Measurements from ENCODE around the gene PPIP5K1. TPM values are rescaled to one million over a fixed set of nuclear protein-coding genes. Genes with fewer than 3 reads are reported as not detected.

PPIP5K1 gene
- total RNA-seq, 1 donor from 2014 or later: 99.2 TPM

- TF ChIP-seq, protein P1, sequence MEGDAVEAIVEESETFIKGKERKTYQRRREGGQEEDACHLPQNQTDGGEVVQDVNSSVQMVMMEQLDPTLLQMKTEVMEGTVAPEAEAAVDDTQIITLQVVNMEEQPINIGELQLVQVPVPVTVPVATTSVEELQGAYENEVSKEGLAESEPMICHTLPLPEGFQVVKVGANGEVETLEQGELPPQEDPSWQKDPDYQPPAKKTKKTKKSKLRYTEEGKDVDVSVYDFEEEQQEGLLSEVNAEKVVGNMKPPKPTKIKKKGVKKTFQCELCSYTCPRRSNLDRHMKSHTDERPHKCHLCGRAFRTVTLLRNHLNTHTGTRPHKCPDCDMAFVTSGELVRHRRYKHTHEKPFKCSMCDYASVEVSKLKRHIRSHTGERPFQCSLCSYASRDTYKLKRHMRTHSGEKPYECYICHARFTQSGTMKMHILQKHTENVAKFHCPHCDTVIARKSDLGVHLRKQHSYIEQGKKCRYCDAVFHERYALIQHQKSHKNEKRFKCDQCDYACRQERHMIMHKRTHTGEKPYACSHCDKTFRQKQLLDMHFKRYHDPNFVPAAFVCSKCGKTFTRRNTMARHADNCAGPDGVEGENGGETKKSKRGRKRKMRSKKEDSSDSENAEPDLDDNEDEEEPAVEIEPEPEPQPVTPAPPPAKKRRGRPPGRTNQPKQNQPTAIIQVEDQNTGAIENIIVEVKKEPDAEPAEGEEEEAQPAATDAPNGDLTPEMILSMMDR (IDR thresholded peaks at IDR 0.05): no peak
- H3K4me1 ChIP-seq: no peaks in the 10 kb centered on the region
- H3K4me3 ChIP-seq: no peak overlapping the region
- DNase-seq (ENCODE audit: low spot score in 2 of 2): peak in 1 of 2 donors; percentile 31
- no peaks in the 10 kb centered on the region for H3K27me3 ChIP-seq
- H3K9me3 ChIP-seq: peaks cover 0 to 5% of the 10 kb centered on the region in 2 donors
- intact Hi-C loops (cut with DNase I): no loop called here
- H3K36me3 ChIP-seq: peaks cover 16 to 20% of the 10 kb centered on the region in 2 donors
- H3K27ac ChIP-seq: no peak overlapping the region
Measured at GRCh38 chr15:43531018-43531670, 58.9 kb downstream of the PPIP5K1 start.

DNA sequence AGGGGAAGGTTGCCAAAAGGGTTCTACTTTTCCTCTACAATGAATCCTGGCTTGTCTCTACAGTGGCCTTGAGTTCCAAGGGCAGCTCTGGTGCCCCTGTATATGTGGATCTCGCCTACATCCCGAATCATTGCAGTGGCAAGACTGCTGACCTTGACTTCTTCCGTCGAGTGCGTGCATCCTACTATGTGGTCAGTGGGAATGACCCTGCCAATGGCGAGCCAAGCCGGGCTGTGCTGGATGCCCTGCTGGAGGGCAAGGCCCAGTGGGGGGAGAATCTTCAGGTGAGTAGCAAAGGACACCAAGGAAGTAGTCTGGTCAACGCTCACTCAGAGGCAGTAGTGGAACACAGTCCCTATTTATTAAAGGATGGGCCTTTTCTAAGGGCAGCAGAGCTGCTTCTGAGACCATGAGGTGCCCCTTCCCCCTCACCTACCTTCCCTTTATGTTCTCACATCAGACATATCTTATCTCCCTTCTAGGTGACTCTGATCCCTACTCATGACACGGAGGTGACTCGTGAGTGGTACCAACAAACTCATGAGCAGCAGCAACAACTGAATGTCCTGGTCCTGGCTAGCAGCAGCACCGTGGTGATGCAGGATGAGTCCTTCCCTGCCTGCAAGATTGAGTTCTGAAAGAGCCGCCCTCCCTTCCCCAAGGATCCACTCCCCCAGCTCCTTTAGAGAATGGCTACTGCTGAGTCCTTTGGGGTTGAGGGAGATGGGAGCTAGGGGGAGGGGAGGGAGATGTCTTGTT lies 60.2 kb downstream of the PPIP5K1 start:
- intact Hi-C loops (cut with DNase I): no loop called here
- H3K4me3 ChIP-seq: no peak overlapping the region
- no peak for DNase-seq (ENCODE audit: low spot score in 2 of 2)
- TF ChIP-seq, protein P1 (IDR thresholded peaks at IDR 0.05): no peak
- no peaks in the 10 kb centered on the region for H3K4me1 ChIP-seq
- no peaks in the 10 kb centered on the region for H3K27me3 ChIP-seq
- no peak overlapping the region for H3K27ac ChIP-seq
- peaks cover 0 to 16% of the 10 kb centered on the region in 2 donors for H3K9me3 ChIP-seq
- peaks cover 11 to 17% of the 10 kb centered on the region in 2 donors for H3K36me3 ChIP-seq

DNA sequence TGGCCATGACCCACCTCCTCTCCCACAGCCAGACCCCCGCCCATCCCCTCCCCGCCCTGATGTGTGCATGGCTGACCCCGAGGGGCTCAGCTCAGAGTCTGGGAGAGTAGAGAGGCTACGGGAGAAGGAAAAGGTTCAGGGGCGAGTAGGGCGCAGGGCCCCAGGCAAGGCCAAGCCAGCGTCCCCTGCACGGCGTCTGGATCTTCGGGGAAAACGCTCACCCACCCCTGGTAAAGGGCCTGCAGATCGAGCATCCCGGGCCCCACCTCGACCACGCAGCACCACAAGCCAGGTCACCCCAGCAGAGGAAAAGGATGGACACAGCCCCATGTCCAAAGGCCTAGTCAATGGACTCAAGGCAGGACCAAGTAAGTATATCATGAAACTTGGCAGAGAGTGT lies 60.9 kb downstream of the PPIP5K1 start:
- DNase-seq (ENCODE audit: low spot score in 2 of 2): no peak
- peaks cover 0 to 23% of the 10 kb centered on the region in 2 donors for H3K9me3 ChIP-seq
- TF ChIP-seq, protein P1 (IDR thresholded peaks at IDR 0.05): no peak
- H3K27me3 ChIP-seq: no peaks in the 10 kb centered on the region
- intact Hi-C loops (cut with DNase I): no loop called here
- H3K27ac ChIP-seq: no peak overlapping the region
- H3K4me1 ChIP-seq: no peaks in the 10 kb centered on the region
- H3K36me3 ChIP-seq: peaks cover 11 to 17% of the 10 kb centered on the region in 2 donors
- no peak overlapping the region for H3K4me3 ChIP-seq

- no peaks in the 10 kb centered on the region for H3K27me3 ChIP-seq
- peaks cover 0 to 28% of the 10 kb centered on the region in 2 donors for H3K9me3 ChIP-seq
- no peak overlapping the region for H3K4me3 ChIP-seq
- H3K4me1 ChIP-seq: no peaks in the 10 kb centered on the region
- peaks cover 7 to 15% of the 10 kb centered on the region in 2 donors for H3K36me3 ChIP-seq
- TF ChIP-seq, protein P1 (IDR thresholded peaks at IDR 0.05): no peak
- no peak overlapping the region for H3K27ac ChIP-seq
- no peak for DNase-seq (ENCODE audit: low spot score in 2 of 2)
- intact Hi-C loops (cut with DNase I): no loop called here
Measured at GRCh38 chr15:43528542-43529007, 61.4 kb downstream of the PPIP5K1 start.

DNA sequence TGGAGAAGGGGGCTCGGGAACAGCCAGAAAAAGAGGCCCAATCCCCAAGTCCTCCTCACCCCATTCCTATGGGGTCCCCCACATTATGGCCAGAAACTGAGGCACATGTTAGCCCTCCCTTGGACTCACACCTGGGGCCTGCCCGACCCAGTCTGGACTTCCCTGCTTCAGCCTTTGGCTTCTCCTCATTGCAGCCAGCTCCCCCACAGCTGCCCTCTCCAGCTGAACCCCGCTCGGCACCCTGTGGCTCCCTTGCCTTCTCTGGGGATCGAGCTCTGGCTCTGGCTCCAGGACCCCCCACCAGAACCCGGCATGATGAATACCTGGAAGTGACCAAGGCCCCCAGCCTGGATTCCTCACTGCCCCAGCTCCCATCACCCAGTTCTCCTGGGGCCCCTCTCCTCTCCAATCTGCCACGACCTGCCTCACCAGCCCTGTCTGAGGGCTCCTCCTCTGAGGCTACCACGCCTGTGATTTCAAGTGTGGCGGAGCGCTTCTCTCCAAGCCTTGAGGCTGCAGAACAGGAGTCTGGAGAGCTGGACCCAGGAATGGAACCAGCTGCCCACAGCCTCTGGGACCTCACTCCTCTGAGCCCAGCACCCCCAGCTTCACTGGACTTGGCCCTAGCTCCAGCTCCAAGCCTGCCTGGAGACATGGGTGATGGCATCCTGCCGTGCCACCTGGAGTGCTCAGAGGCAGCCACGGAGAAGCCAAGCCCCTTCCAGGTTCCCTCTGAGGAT lies 62.0 kb downstream of the PPIP5K1 start:
- Histone ChIP-seq H3K9me3 (peaks cover 0 to 34% of the 10 kb centered on the region in 2 donors), H3K4me3 (no peak overlapping the region), H3K27me3 (no peaks in the 10 kb centered on the region), H3K4me1 (no peaks in the 10 kb centered on the region), H3K27ac (no peak overlapping the region), H3K36me3 (peaks cover 7 to 19% of the 10 kb centered on the region in 2 donors)
- no peak for DNase-seq (ENCODE audit: low spot score in 2 of 2)
- intact Hi-C loops (cut with DNase I): no loop called here
- TF ChIP-seq, protein P1 (IDR thresholded peaks at IDR 0.05): no peak

All from ascending aorta (tissue), 2 donors.